PC-3 (cell line): Measurements from ENCODE around the gene NKTR. TPM values are rescaled to one million over a fixed set of nuclear protein-coding genes. Genes with fewer than 3 reads are reported as not detected.

ENCODE experiments used
- ATAC-seq: fragments of 200-7000 bp; cut with Tn5 transposase; 2 replicates; pipeline ENCODE4 v1.9.1; 2020; ENCODE audit warnings: mild to moderate bottlenecking, moderate library complexity
- BruUV-seq: library from RNA; stranded (reverse); fragments of 400-500 nt; replicated peaks from 2 replicates; lab custom pipeline; 2021; lab: Mats Ljungman, UMichigan
- CTCF ChIA-PET: fragments of 300-600 bp; sonication (Branson Sonifier 250); formaldehyde crosslinking; loops from one replicate; lab custom pipeline; 2022; ENCODE audit warnings: antibody characterized with exemption; lab: Charles Lee
- POLR2A ChIA-PET: fragments of 300-600 bp; sonication (Branson Sonifier 250); formaldehyde crosslinking; loops from one replicate; lab custom pipeline; 2022; ENCODE audit warnings: antibody characterized with exemption; ENCODE audit not compliant: unreplicated experiment; lab: Charles Lee
- DNase-seq: peaks from one replicate; pipeline ENCODE4 v3.0.0-alpha.2; 2015
- H2AFZ ChIP-seq: fragments of 300-600 bp; sonication (generic); 2 replicates; pipeline ENCODE4 v1.6.0; 2016; ENCODE audit warnings: antibody characterized with exemption, low read length
- H3F3A ChIP-seq: fragments of 300-600 bp; sonication (generic); one replicate; pipeline ENCODE4 v1.6.0; 2017; ENCODE audit warnings: antibody characterized with exemption, low read length, control low read depth, mild to moderate bottlenecking; ENCODE audit not compliant: unreplicated experiment
- H3K27ac ChIP-seq: fragments of 300-600 bp; sonication (generic); 2 replicates; pipeline ENCODE4 v1.5.1; 2016; ENCODE audit warnings: mild to moderate bottlenecking, low read length
- H3K27me3 ChIP-seq: fragments of 300-600 bp; sonication (generic); 2 replicates; pipeline ENCODE4 v1.6.1; 2016; ENCODE audit warnings: low read length, mixed read lengths
- H3K36me3 ChIP-seq: fragments of 300-600 bp; sonication (generic); 2 replicates; pipeline ENCODE4 v1.6.1; 2016; ENCODE audit warnings: low read depth, mixed run types, low read length, mixed read lengths
- H3K4me1 ChIP-seq: fragments of 300-600 bp; sonication (generic); 2 replicates; pipeline ENCODE4 v1.5.1; 2016; ENCODE audit warnings: low read length; ENCODE audit not compliant: insufficient read depth
- H3K4me2 ChIP-seq: fragments of 300-600 bp; sonication (generic); 2 replicates; pipeline ENCODE4 v1.6.0; 2016; ENCODE audit warnings: low read length
- H3K4me3 ChIP-seq: fragments of 300-600 bp; sonication (generic); 2 replicates; pipeline ENCODE4 v1.5.1; 2016; ENCODE audit warnings: mild to moderate bottlenecking, low read length, mixed read lengths
- H3K79me2 ChIP-seq: fragments of 300-600 bp; sonication (generic); 2 replicates; pipeline ENCODE4 v1.6.1; 2017; ENCODE audit warnings: low read length, mixed read lengths
- H3K9ac ChIP-seq: fragments of 300-600 bp; sonication (generic); 2 replicates; pipeline ENCODE4 v1.6.0; 2016; ENCODE audit warnings: mild to moderate bottlenecking, low read length
- H3K9me2 ChIP-seq: fragments of 300-600 bp; sonication (generic); replicated peaks from 2 replicates; pipeline ENCODE4 v1.6.1; 2016; ENCODE audit warnings: mixed run types, low read length, mixed read lengths
- H3K9me3 ChIP-seq: fragments of 300-600 bp; sonication (generic); 2 replicates; pipeline ENCODE4 v1.6.1; 2016; ENCODE audit warnings: low read length, mixed read lengths
- H4K20me1 ChIP-seq: fragments of 300-600 bp; sonication (generic); 2 replicates; pipeline ENCODE4 v1.6.1; 2016; ENCODE audit warnings: low read length, mixed read lengths
- EZH2 ChIP-seq: fragments of 300-600 bp; sonication (generic); IDR thresholded peaks from one replicate; pipeline ENCODE4 v1.6.1; 2017; ENCODE audit warnings: antibody characterized with exemption, mild to moderate bottlenecking, low read length; ENCODE audit not compliant: unreplicated experiment
- EZH2phosphoT487 ChIP-seq: fragments of 300-600 bp; sonication (generic); IDR thresholded peaks from 2 replicates; pipeline ENCODE4 v1.6.1; 2018; ENCODE audit warnings: mild to moderate bottlenecking, antibody characterized with exemption, low read length, borderline replicate concordance
- intact Hi-C: fragments of 100-400 bp; cut with micrococcal nuclease; formaldehyde crosslinking; loops from 2 replicates; pipeline ENCODE4 v1.9.0; 2023
- total RNA-seq: library from RNA; depleted of rRNA; stranded (reverse); fragments of >200 nt; gene quantifications from 2 replicates; pipeline ENCODE4 v1.2.3, GENCODE V29; 2014
- TF ChIP-seq, protein P1 (sequence below): fragments of 300-600 bp; sonication (generic); conservative IDR thresholded peaks from 2 replicates; pipeline ENCODE4 v1.5.1; 2017; ENCODE audit warnings: antibody characterized with exemption, low read depth, mild to moderate bottlenecking, low read length

Gene NKTR
- total RNA-seq, 1 experiment from 2014 or later = 37.6 TPM

GRCh38 chr3:42610976-42611375 is 10.5 kb downstream of the NKTR start:
- Histone ChIP-seq H3K4me2 (no peak overlapping the region), H3K4me1 (no peaks in the 10 kb centered on the region), H3K27ac (no peak overlapping the region), H3K9ac (no peak overlapping the region), H3K9me3 (no peaks in the 10 kb centered on the region), H2AFZ (no peak overlapping the region), H3K79me2 (peaks cover 98% of the 10 kb centered on the region), H3K36me3 (peaks cover 17% of the 10 kb centered on the region), H4K20me1 (peaks cover 21% of the 10 kb centered on the region; the same call in 1 of the 2 replicates), H3K9me2 (no peaks in the 10 kb centered on the region), H3F3A (peaks cover 4% of the 10 kb centered on the region), H3K27me3 (no peaks in the 10 kb centered on the region), H3K4me3 (no peak overlapping the region)
- ATAC-seq = no peak
- intact Hi-C loops = loop anchor here (2.0 to 5.0 kb wide), 2 partner anchors 14 to 34 kb away; no protein-coding TSS in a partner anchor
- no peak for DNase-seq
- BruUV-seq = no TSS peak
- POLR2A ChIA-PET = interaction anchor here (0.6 kb wide), 1 partner anchor 10 kb away, joined by 3 read pairs; no protein-coding TSS in a partner anchor
- CTCF ChIA-PET = no interaction called here
- no peak for TF ChIP-seq EZH2phosphoT487

DNA sequence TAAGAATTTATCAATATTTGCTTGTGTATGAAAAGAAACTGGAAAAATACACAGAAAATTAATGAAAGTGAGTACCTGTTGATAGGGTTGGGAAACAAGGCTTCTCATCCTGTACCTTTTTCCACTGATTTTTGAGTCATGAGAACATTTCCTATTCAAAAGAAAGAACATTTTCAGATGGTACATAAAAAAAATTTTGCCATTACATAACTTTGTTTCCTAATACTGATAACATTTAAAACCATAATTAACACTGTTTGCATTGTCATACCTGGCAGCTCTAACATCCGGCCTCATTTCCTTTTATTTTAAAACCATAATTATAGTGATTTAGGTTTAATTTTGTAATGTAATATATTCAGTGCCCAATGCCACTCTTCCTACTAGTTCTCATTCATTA is 11.7 kb downstream of the NKTR start:
- no peaks in the 10 kb centered on the region for H3K27me3 ChIP-seq
- ATAC-seq (no peak), DNase-seq (no peak)
- no peak overlapping the region for H3K27ac ChIP-seq
- no peaks in the 10 kb centered on the region for H3K9me3 ChIP-seq
- H3K9me2 ChIP-seq = no peaks in the 10 kb centered on the region
- CTCF ChIA-PET = interaction anchor here (0.9 kb wide), 1 partner anchor 9 kb away, joined by 8 read pairs; no protein-coding TSS in a partner anchor
- TF ChIP-seq, protein P1, sequence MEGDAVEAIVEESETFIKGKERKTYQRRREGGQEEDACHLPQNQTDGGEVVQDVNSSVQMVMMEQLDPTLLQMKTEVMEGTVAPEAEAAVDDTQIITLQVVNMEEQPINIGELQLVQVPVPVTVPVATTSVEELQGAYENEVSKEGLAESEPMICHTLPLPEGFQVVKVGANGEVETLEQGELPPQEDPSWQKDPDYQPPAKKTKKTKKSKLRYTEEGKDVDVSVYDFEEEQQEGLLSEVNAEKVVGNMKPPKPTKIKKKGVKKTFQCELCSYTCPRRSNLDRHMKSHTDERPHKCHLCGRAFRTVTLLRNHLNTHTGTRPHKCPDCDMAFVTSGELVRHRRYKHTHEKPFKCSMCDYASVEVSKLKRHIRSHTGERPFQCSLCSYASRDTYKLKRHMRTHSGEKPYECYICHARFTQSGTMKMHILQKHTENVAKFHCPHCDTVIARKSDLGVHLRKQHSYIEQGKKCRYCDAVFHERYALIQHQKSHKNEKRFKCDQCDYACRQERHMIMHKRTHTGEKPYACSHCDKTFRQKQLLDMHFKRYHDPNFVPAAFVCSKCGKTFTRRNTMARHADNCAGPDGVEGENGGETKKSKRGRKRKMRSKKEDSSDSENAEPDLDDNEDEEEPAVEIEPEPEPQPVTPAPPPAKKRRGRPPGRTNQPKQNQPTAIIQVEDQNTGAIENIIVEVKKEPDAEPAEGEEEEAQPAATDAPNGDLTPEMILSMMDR = no peak
- TF ChIP-seq EZH2phosphoT487 = no peak
- no peak for TF ChIP-seq EZH2
- no peak overlapping the region for H3K9ac ChIP-seq
- POLR2A ChIA-PET = no interaction called here
- intact Hi-C loops = loop anchor here (5.0 kb wide), 1 partner anchor 35 kb away; no protein-coding TSS in a partner anchor
- H3K79me2 ChIP-seq = peaks cover 98% of the 10 kb centered on the region
- H3K36me3 ChIP-seq = peaks cover 17% of the 10 kb centered on the region
- H3K4me2 ChIP-seq = no peak overlapping the region
- no peak overlapping the region for H2AFZ ChIP-seq
- no peak overlapping the region for H3K4me3 ChIP-seq
- no TSS peak for BruUV-seq
- peaks cover 4% of the 10 kb centered on the region for H3F3A ChIP-seq
- H4K20me1 ChIP-seq = peaks cover 10% of the 10 kb centered on the region; the same call in 1 of the 2 replicates
- H3K4me1 ChIP-seq = no peaks in the 10 kb centered on the region

DNA sequence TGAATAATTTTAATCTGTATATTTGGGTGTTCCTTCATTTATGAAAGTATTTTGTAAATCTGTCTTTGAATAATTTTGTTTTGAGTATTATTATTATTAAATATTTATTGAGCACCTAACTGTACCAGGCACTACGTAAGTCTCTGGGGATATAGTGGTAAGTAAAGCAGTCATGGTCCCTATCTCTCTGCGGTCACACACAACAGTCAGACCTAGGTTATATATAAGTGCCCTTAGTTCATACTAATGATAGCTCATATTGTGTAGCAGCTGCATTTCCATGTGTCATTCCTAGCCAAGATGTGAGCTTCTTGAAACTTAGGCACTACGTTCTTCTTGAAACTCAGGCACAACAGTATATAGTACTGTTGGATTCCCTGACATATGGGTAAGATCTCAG is 12.4 kb downstream of the NKTR start:
- ChIA-PET POLR2A (no interaction called here), CTCF (interaction anchor here (0.9 kb wide), 1 partner anchor 10 kb away, joined by 8 read pairs; no protein-coding TSS in a partner anchor)
- Histone ChIP-seq H3F3A (peaks cover 4% of the 10 kb centered on the region), H3K4me1 (no peaks in the 10 kb centered on the region), H3K27me3 (no peaks in the 10 kb centered on the region), H3K9ac (no peak overlapping the region), H4K20me1 (0 out of 2 replicates have a peak, but pooled peaks cover 7% of the 10 kb centered on the region), H3K9me2 (no peaks in the 10 kb centered on the region), H3K9me3 (no peaks in the 10 kb centered on the region), H3K4me2 (no peak overlapping the region), H3K27ac (no peak overlapping the region), H2AFZ (no peak overlapping the region), H3K79me2 (peaks cover 94% of the 10 kb centered on the region), H3K36me3 (peaks cover 21% of the 10 kb centered on the region), H3K4me3 (no peak overlapping the region)
- BruUV-seq = no TSS peak
- no peak for DNase-seq
- TF ChIP-seq EZH2 (no peak), EZH2phosphoT487 (no peak)
- TF ChIP-seq, protein P1 = no peak
- intact Hi-C loops = loop anchor here (1.0 to 5.0 kb wide), 2 partner anchors 8 to 36 kb away; no protein-coding TSS in a partner anchor
- ATAC-seq = 0 out of 2 replicates have a peak, but pooled peaks have one; percentile 14
